WTC11 (cell line): ENCODE results near the gene PTPRK. TPM values are rescaled to one million over a fixed set of nuclear protein-coding genes. Genes with fewer than 3 reads are reported as not detected.
A peak's percentile ranks its signal among the peaks of the same experiment; 100 is the strongest.

ENCODE experiments used
- ATAC-seq: fragments of 200-7000 bp; cut with Tn5 transposase; 2 replicates; pipeline ENCODE4 v1.10.0; 2021; ENCODE audit warnings: mild to moderate bottlenecking, moderate library complexity
- CTCF ChIA-PET: fragments of 300-600 bp; sonication (Branson Sonifier 250); formaldehyde crosslinking; loops from one replicate; lab custom pipeline; 2021; ENCODE audit warnings: antibody characterized with exemption; lab: Charles Lee
- POLR2A ChIA-PET: fragments of 350-600 bp; sonication (Branson Sonifier 250); formaldehyde crosslinking; loops from one replicate; lab custom pipeline; 2021; ENCODE audit warnings: antibody characterized with exemption; lab: Charles Lee
- DNase-seq: peaks from one replicate; pipeline ENCODE4 v3.0.0; 2021; ENCODE audit warnings: low spot score
- H3K27ac Mint-ChIP-seq: 2 replicates; pipeline ENCODE4 v1.8.0; 2021; ENCODE audit warnings: mixed read lengths
- H3K27me3 Mint-ChIP-seq: 2 replicates; pipeline ENCODE4 v1.8.0; 2021; ENCODE audit warnings: low read depth, mild to moderate bottlenecking, moderate library complexity, mixed read lengths
- H3K36me3 Mint-ChIP-seq: 2 replicates; pipeline ENCODE4 v1.8.0; 2021; ENCODE audit warnings: mixed read lengths
- H3K4me1 Mint-ChIP-seq: 2 replicates; pipeline ENCODE4 v1.8.0; 2022; ENCODE audit warnings: mixed read lengths
- H3K4me3 Mint-ChIP-seq: 2 replicates; pipeline ENCODE4 v1.8.0; 2021; ENCODE audit warnings: mild to moderate bottlenecking, moderate library complexity, mixed read lengths
- H3K9me3 Mint-ChIP-seq: 2 replicates; pipeline ENCODE4 v1.8.0; 2021; ENCODE audit warnings: mixed read lengths
- ATF2 ChIP-seq: sonication (generic); formaldehyde crosslinking; IDR thresholded peaks from 2 replicates; pipeline ENCODE4 v1.8.1; 2022; ENCODE audit warnings: low read depth, missing genetic modification reagents, borderline replicate concordance
- EMX1 ChIP-seq: fragments of 250-450 bp; sonication (Bioruptor Pico); IDR thresholded peaks from 2 replicates; pipeline ENCODE4 v1.8.0; 2021; ENCODE audit warnings: mild to moderate bottlenecking
- ERG ChIP-seq: fragments of 250-450 bp; sonication (Bioruptor Pico); IDR thresholded peaks from 2 replicates; pipeline ENCODE4 v1.8.0; 2021; ENCODE audit warnings: mild to moderate bottlenecking
- KAT7 ChIP-seq: sonication (generic); formaldehyde crosslinking; IDR thresholded peaks from 2 replicates; pipeline ENCODE4 v1.8.1; 2023; ENCODE audit warnings: missing genetic modification reagents, mild to moderate bottlenecking, borderline replicate concordance
- MXD4 ChIP-seq: fragments of 250-450 bp; sonication (Bioruptor Pico); IDR thresholded peaks from 2 replicates; pipeline ENCODE4 v1.8.0; 2021; ENCODE audit warnings: mild to moderate bottlenecking, moderate library complexity, borderline replicate concordance
- NFE2L1 ChIP-seq: sonication (generic); formaldehyde crosslinking; IDR thresholded peaks from 2 replicates; pipeline ENCODE4 v1.8.1; 2023; ENCODE audit warnings: missing genetic modification reagents
- NFYB ChIP-seq: sonication (generic); formaldehyde crosslinking; conservative IDR thresholded peaks from 2 replicates; pipeline ENCODE4 v1.8.0; 2022; ENCODE audit warnings: low read depth, missing genetic modification reagents
- OVOL2 ChIP-seq: fragments of 250-450 bp; sonication (Bioruptor Pico); IDR thresholded peaks from 2 replicates; pipeline ENCODE4 v1.9.0; 2021; ENCODE audit warnings: mild to moderate bottlenecking, borderline replicate concordance
- RELA ChIP-seq: sonication (generic); formaldehyde crosslinking; IDR thresholded peaks from 2 replicates; pipeline ENCODE4 v1.8.1; 2022; ENCODE audit warnings: missing genetic modification reagents, mild to moderate bottlenecking, borderline replicate concordance
- RORB ChIP-seq: fragments of 250-450 bp; sonication (Bioruptor Pico); IDR thresholded peaks from 2 replicates; pipeline ENCODE4 v1.9.0; 2021; ENCODE audit warnings: mild to moderate bottlenecking
- SOX15 ChIP-seq: fragments of 250-450 bp; sonication (Bioruptor Pico); IDR thresholded peaks from 2 replicates; pipeline ENCODE4 v1.9.0; 2021; ENCODE audit warnings: mild to moderate bottlenecking
- ZNF121 ChIP-seq: sonication (generic); formaldehyde crosslinking; IDR thresholded peaks from 2 replicates; pipeline ENCODE4 v1.8.0; 2023; ENCODE audit warnings: missing genetic modification reagents
- ZNF138 ChIP-seq: sonication (generic); formaldehyde crosslinking; conservative IDR thresholded peaks from 2 replicates; pipeline ENCODE4 v1.8.1; 2022; ENCODE audit warnings: mild to moderate bottlenecking, moderate library complexity, missing genetic modification reagents
- ZNF219 ChIP-seq: sonication (generic); formaldehyde crosslinking; IDR thresholded peaks from 2 replicates; pipeline ENCODE4 v1.8.0; 2023; ENCODE audit warnings: missing genetic modification reagents, mild to moderate bottlenecking, borderline replicate concordance
- ZSCAN18 ChIP-seq: fragments of 250-450 bp; sonication (Bioruptor Pico); IDR thresholded peaks from 2 replicates; pipeline ENCODE4 v2.1.2; 2022; ENCODE audit warnings: mild to moderate bottlenecking, moderate library complexity
- total RNA-seq: library from RNA; stranded (reverse); gene quantifications from 3 replicates; pipeline ENCODE4 v1.2.3, GENCODE V29; 2021
- TF ChIP-seq, protein P1 (sequence below): sonication (generic); formaldehyde crosslinking; IDR thresholded peaks from 2 replicates; pipeline ENCODE4 v1.8.1; 2022; ENCODE audit warnings: missing genetic modification reagents, borderline replicate concordance
- TF ChIP-seq, protein P2 (sequence below): sonication (generic); formaldehyde crosslinking; IDR thresholded peaks from 2 replicates; pipeline ENCODE4 v1.8.1; 2023; ENCODE audit warnings: mild to moderate bottlenecking, moderate library complexity, missing genetic modification reagents
- TF ChIP-seq, protein P3 (sequence below): sonication (generic); formaldehyde crosslinking; IDR thresholded peaks from 2 replicates; pipeline ENCODE4 v1.8.1; 2023; ENCODE audit warnings: mild to moderate bottlenecking, missing genetic modification reagents, moderate library complexity
- TF ChIP-seq, protein P4 (sequence below): sonication (generic); formaldehyde crosslinking; IDR thresholded peaks from 2 replicates; pipeline ENCODE4 v1.8.0; 2022; ENCODE audit warnings: mild to moderate bottlenecking, missing genetic modification reagents

The PTPRK gene
- total RNA-seq, 1 experiment from 2014 or later: 44.8 TPM

DNA sequence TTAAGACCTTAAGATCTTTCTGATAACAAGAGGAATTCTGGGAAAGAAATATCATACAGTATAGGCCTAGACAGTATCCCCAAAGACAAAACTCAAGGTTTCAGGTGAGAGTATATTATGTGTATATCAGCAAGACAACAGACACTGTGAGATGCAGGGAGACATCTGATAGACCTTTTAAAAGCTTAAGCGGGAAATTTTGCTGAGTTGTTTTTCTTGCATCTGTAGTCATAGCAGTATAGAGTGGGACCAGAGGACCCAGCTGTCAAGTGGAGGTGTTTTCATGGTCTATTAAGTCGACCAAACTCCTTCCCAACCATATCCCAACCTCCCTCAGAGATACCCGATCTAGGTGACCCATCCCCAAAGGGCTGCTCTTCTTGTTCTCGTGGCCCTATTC lies 521.4 kb downstream of the PTPRK start:
- Mint-ChIP-seq H3K27ac (no peak overlapping the region), H3K4me3 (no peak overlapping the region)
- POLR2A ChIA-PET: no interaction called here

GRCh38 chr6:127997496-127998164 lies 522.8 kb downstream of the PTPRK start:
- no peak for DNase-seq
- ChIA-PET POLR2A (no interaction called here), CTCF (no interaction called here)
- TF ChIP-seq NFYB (CRISPR knock-in tag) (no peak), ZSCAN18 (CRISPR knock-in tag) (no peak), RELA (CRISPR knock-in tag) (no peak)
- Mint-ChIP-seq H3K9me3 (no peaks in the 10 kb centered on the region), H3K4me3 (no peak overlapping the region), H3K4me1 (peaks cover 10% of the 10 kb centered on the region), H3K27ac (peak overlapping the region; percentile 74; the same call in 1 of the 2 replicates), H3K27me3 (no peaks in the 10 kb centered on the region), H3K36me3 (no peaks in the 10 kb centered on the region)
- ATAC-seq: no peak

More for the DNA sequence above, 521.4 kb downstream of the PTPRK start:
- no peak for DNase-seq
- CTCF ChIA-PET: no interaction called here
- Mint-ChIP-seq H3K9me3 (no peaks in the 10 kb centered on the region), H3K27me3 (no peaks in the 10 kb centered on the region), H3K36me3 (no peaks in the 10 kb centered on the region), H3K4me1 (peaks cover 10% of the 10 kb centered on the region)
- TF ChIP-seq, protein P1, sequence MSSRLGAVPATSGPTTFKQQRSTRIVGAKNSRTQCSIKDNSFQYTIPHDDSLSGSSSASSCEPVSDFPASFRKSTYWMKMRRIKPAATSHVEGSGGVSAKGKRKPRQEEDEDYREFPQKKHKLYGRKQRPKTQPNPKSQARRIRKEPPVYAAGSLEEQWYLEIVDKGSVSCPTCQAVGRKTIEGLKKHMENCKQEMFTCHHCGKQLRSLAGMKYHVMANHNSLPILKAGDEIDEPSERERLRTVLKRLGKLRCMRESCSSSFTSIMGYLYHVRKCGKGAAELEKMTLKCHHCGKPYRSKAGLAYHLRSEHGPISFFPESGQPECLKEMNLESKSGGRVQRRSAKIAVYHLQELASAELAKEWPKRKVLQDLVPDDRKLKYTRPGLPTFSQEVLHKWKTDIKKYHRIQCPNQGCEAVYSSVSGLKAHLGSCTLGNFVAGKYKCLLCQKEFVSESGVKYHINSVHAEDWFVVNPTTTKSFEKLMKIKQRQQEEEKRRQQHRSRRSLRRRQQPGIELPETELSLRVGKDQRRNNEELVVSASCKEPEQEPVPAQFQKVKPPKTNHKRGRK (CRISPR knock-in tag): no peak
- TF ChIP-seq ZNF138 (CRISPR knock-in tag) (no peak), EMX1 (no peak)
- TF ChIP-seq, protein P2, sequence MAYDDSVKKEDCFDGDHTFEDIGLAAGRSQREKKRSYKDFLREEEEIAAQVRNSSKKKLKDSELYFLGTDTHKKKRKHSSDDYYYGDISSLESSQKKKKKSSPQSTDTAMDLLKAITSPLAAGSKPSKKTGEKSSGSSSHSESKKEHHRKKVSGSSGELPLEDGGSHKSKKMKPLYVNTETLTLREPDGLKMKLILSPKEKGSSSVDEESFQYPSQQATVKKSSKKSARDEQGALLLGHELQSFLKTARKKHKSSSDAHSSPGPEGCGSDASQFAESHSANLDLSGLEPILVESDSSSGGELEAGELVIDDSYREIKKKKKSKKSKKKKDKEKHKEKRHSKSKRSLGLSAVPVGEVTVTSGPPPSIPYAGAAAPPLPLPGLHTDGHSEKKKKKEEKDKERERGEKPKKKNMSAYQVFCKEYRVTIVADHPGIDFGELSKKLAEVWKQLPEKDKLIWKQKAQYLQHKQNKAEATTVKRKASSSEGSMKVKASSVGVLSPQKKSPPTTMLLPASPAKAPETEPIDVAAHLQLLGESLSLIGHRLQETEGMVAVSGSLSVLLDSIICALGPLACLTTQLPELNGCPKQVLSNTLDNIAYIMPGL (CRISPR knock-in tag): no peak
- no peak for ATAC-seq

DNA sequence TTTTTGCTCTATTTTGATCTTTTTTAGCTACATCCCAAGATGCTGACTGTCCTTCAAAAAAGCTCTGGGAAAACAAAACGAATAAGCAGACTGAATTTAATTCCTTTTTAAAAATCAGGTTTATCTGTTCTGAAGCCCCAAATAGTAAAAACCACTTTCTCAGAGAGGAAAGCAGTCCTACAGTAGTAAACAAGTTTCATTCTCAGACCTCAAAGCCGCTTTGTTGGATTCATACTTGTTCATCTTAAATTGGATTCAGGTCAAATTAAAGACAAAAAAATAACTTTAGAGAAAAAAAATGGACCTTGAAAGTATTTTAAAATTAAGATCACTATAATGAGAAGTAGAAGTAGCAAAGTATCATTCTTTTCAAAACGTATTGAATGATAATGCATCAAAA lies 523.5 kb downstream of the PTPRK start:
- Mint-ChIP-seq H3K27me3 (no peaks in the 10 kb centered on the region), H3K36me3 (no peaks in the 10 kb centered on the region), H3K4me3 (no peak overlapping the region), H3K9me3 (no peaks in the 10 kb centered on the region), H3K27ac (no peak overlapping the region), H3K4me1 (peaks cover 10% of the 10 kb centered on the region)
- CTCF ChIA-PET: no interaction called here
- POLR2A ChIA-PET: no interaction called here
- TF ChIP-seq, protein P3, sequence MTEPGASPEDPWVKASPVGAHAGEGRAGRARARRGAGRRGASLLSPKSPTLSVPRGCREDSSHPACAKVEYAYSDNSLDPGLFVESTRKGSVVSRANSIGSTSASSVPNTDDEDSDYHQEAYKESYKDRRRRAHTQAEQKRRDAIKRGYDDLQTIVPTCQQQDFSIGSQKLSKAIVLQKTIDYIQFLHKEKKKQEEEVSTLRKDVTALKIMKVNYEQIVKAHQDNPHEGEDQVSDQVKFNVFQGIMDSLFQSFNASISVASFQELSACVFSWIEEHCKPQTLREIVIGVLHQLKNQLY (CRISPR knock-in tag): no peak
- TF ChIP-seq RORB: no peak
- TF ChIP-seq EMX1: no peak
- TF ChIP-seq NFE2L1 (CRISPR knock-in tag): no peak
- TF ChIP-seq OVOL2 (CRISPR knock-in tag): no peak
- TF ChIP-seq MXD4 (CRISPR knock-in tag): no peak
- ATAC-seq (no peak), DNase-seq (no peak)

DNA sequence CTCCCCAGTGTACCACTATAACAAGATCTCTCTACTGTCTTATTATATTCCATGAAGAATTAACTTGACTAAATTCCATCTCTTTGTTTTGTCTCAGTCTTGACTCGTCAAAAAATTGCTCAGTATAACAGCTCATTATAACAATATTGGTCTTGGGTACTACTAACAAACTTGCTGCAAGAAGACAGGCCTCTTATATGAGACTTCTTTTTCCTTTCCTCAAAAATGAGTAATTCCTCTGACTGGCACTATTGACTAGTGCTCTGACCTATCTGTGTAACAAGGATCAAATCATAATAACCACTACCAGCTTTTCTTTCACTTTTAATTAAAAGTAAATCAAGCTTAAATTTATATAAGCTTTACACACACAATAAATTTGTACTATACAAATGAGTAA lies 528.3 kb downstream of the PTPRK start:
- no peaks in the 10 kb centered on the region for H3K9me3 Mint-ChIP-seq
- no peak overlapping the region for H3K4me3 Mint-ChIP-seq
- CTCF ChIA-PET: interaction anchor here (1.0 kb wide), 1 partner anchor 137 kb away, joined by 3 read pairs; no protein-coding TSS in a partner anchor
- TF ChIP-seq ERG (CRISPR knock-in tag) (no peak), ZNF121 (CRISPR knock-in tag) (no peak), ATF2 (CRISPR knock-in tag) (no peak), NFYB (CRISPR knock-in tag) (no peak), ZNF219 (CRISPR knock-in tag) (no peak), ZNF138 (CRISPR knock-in tag) (no peak), KAT7 (CRISPR knock-in tag) (no peak), MXD4 (CRISPR knock-in tag) (no peak), SOX15 (CRISPR knock-in tag) (no peak)
- TF ChIP-seq, protein P4, sequence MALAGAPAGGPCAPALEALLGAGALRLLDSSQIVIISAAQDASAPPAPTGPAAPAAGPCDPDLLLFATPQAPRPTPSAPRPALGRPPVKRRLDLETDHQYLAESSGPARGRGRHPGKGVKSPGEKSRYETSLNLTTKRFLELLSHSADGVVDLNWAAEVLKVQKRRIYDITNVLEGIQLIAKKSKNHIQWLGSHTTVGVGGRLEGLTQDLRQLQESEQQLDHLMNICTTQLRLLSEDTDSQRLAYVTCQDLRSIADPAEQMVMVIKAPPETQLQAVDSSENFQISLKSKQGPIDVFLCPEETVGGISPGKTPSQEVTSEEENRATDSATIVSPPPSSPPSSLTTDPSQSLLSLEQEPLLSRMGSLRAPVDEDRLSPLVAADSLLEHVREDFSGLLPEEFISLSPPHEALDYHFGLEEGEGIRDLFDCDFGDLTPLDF: no peak

More for the DNA sequence above, 528.3 kb downstream of the PTPRK start:
- H3K4me1 Mint-ChIP-seq: no peaks in the 10 kb centered on the region
- ATAC-seq: no peak
- DNase-seq: no peak
- POLR2A ChIA-PET: no interaction called here
- no peak overlapping the region for H3K27ac Mint-ChIP-seq
- no peaks in the 10 kb centered on the region for H3K36me3 Mint-ChIP-seq
- H3K27me3 Mint-ChIP-seq: no peaks in the 10 kb centered on the region
